SK-N-SH (cell line): ENCODE results near the gene PDE4B. TPM values are rescaled to one million over a fixed set of nuclear protein-coding genes. Genes with fewer than 3 reads are reported as not detected.

Experiments used
- CTCF ChIA-PET: fragments of 300-600, 350-600 bp; formaldehyde crosslinking; extraction: SDS; loops from one replicate; lab custom pipeline; 2021; lab: Yijun Ruan, JAX
- POLR2A ChIA-PET: fragments of 350-600 bp; sonication (Branson Sonifier 250); formaldehyde crosslinking; extraction: SDS; loops from one replicate; lab custom pipeline; 2020; ENCODE audit warnings: antibody characterized with exemption, inconsistent platforms; lab: Yijun Ruan, JAX
- DNase-seq: peaks from one replicate; pipeline ENCODE4 v3.0.0; 2012
- H2AFZ ChIP-seq: fragments of 200-600 bp; sonication (generic); 2 replicates; pipeline ENCODE4 v1.8.1; 2016; ENCODE audit warnings: antibody characterized with exemption, mild to moderate bottlenecking, low read depth
- H3F3A ChIP-seq: fragments of 200-600 bp; sonication (generic); replicated peaks from 2 replicates; pipeline ENCODE3; 2016; ENCODE audit warnings: antibody characterized with exemption, mild to moderate bottlenecking; ENCODE audit not compliant: insufficient read depth
- H3K27ac ChIP-seq, 2 experiments: fragments of 200-500 bp in 1 of 2; fragments of 200-600 bp in 1 of 2; sonication (Bioruptor generic) in 1 of 2; sonication (generic), shearing (Covaris generic) in 1 of 2; 2 replicates each; pipeline versions ENCODE4 v1.5.1 to v1.6.1; 2014 to 2016; ENCODE audit warnings: low read depth in 2 of 2, inconsistent platforms in 1 of 2, low read length in 1 of 2, mild to moderate bottlenecking in 1 of 2, mixed read lengths in 1 of 2
- H3K27me3 ChIP-seq: fragments of 200-600 bp; sonication (generic), shearing (Covaris generic); 2 replicates; pipeline ENCODE4 v1.6.1; 2016; ENCODE audit warnings: mixed run types; ENCODE audit not compliant: insufficient read depth
- H3K36me3 ChIP-seq, 2 experiments: fragments of 200-500 bp in 1 of 2; fragments of 200-600 bp in 1 of 2; sonication (Bioruptor generic) in 1 of 2; sonication (generic) in 1 of 2; replicated peaks in 1 of 2; 2 replicates each; pipeline versions ENCODE3 to v1.5.1; 2014 to 2016; ENCODE audit warnings: low read length in 1 of 2, mild to moderate bottlenecking in 1 of 2; ENCODE audit not compliant: insufficient read depth in 2 of 2, control insufficient read depth in 1 of 2
- H3K4me1 ChIP-seq, 2 experiments: fragments of 200-500 bp in 1 of 2; fragments of 200-600 bp in 1 of 2; sonication (Bioruptor generic) in 1 of 2; sonication (generic), shearing (Covaris generic) in 1 of 2; 2 replicates each; pipeline versions ENCODE4 v1.5.1 to v1.6.1; 2014 to 2016; ENCODE audit warnings: low read depth in 1 of 2, low read length in 1 of 2, mixed run types in 1 of 2; ENCODE audit not compliant: insufficient read depth in 2 of 2, control insufficient read depth in 1 of 2
- H3K4me2 ChIP-seq: fragments of 200-600 bp; sonication (generic), shearing (Covaris generic); 2 replicates; pipeline ENCODE4 v1.6.1; 2017; ENCODE audit warnings: mixed run types
- H3K4me3 ChIP-seq, 2 experiments: fragments of 200-500 bp in 1 of 2; fragments of 200-600 bp in 1 of 2; sonication (Bioruptor generic) in 1 of 2; sonication (generic), shearing (Covaris generic) in 1 of 2; 2 replicates each; pipeline versions ENCODE4 v1.5.1 to v1.8.1; 2014 to 2016; ENCODE audit warnings: low read depth in 2 of 2, inconsistent platforms in 1 of 2, low read length in 1 of 2, mild to moderate bottlenecking in 1 of 2, mixed read lengths in 1 of 2, moderate library complexity in 1 of 2
- H3K79me2 ChIP-seq: fragments of 200-600 bp; sonication (generic); 2 replicates; pipeline ENCODE4 v1.8.1; 2017; ENCODE audit warnings: mild to moderate bottlenecking; ENCODE audit not compliant: insufficient read depth
- H3K9ac ChIP-seq: fragments of 200-600 bp; sonication (generic); 2 replicates; pipeline ENCODE4 v1.6.1; 2017; ENCODE audit warnings: mixed run types
- H3K9me2 ChIP-seq: fragments of 200-600 bp; sonication (generic); 2 replicates; pipeline ENCODE4 v1.6.1; 2017; ENCODE audit warnings: mixed run types
- H3K9me3 ChIP-seq: fragments of 200-600 bp; sonication (generic); 2 replicates; pipeline ENCODE4 v1.6.1; 2017; ENCODE audit warnings: mixed run types, mild to moderate bottlenecking, moderate library complexity
- H4K20me1 ChIP-seq: fragments of 200-600 bp; sonication (generic); 2 replicates; pipeline ENCODE4 v1.6.1; 2017; ENCODE audit warnings: mild to moderate bottlenecking, mixed run types; ENCODE audit not compliant: insufficient read depth
- ELF1 ChIP-seq: IDR thresholded peaks from 2 replicates; pipeline ENCODE4 v1.4.0; 2012
- EP300 ChIP-seq, 2 experiments: IDR thresholded peaks; 2 replicates each; pipeline versions ENCODE4 v1.4.0 to v1.6.1; 2012; ENCODE audit warnings: borderline replicate concordance in 1 of 2, low read depth in 1 of 2, low read length in 1 of 2
- EZH2phosphoT487 ChIP-seq: fragments of 200-600 bp; sonication (generic); IDR thresholded peaks from 2 replicates; pipeline ENCODE4 v1.6.1; 2017; ENCODE audit warnings: low read depth, mixed run types, mild to moderate bottlenecking, antibody characterized with exemption, moderate library complexity, borderline replicate concordance
- FOXJ3 ChIP-seq: sonication (generic); formaldehyde crosslinking; IDR thresholded peaks from 2 replicates; pipeline ENCODE4 v1.5.1; 2020; ENCODE audit warnings: mild to moderate bottlenecking, missing genetic modification reagents
- FOXM1 ChIP-seq: IDR thresholded peaks from 2 replicates; pipeline ENCODE4 v1.4.0; 2012; ENCODE audit warnings: low read depth, mild to moderate bottlenecking
- MXI1 ChIP-seq: IDR thresholded peaks from 2 replicates; pipeline ENCODE4 v1.6.1; 2012; ENCODE audit warnings: mild to moderate bottlenecking, low read depth, low read length, improper control_type of control experiment
- NFIC ChIP-seq: IDR thresholded peaks from 2 replicates; pipeline ENCODE4 v1.4.0; 2012; ENCODE audit warnings: borderline replicate concordance
- POLR2AphosphoS5 ChIP-seq: IDR thresholded peaks from 2 replicates; pipeline ENCODE4 v1.6.1; 2012; ENCODE audit warnings: low read depth, low read length
- RAD21 ChIP-seq: IDR thresholded peaks from 2 replicates; pipeline ENCODE4 v1.6.1; 2012; ENCODE audit warnings: mild to moderate bottlenecking, low read length
- RCOR1 ChIP-seq: fragments of 150-350 bp; IDR thresholded peaks from 2 replicates; pipeline ENCODE4 v1.6.1; 2017; ENCODE audit warnings: antibody characterized with exemption, low read length
- REST ChIP-seq: IDR thresholded peaks from 2 replicates; pipeline ENCODE4 v1.6.1; 2012; ENCODE audit warnings: mild to moderate bottlenecking, low read depth, low read length, moderate library complexity
- RFX5 ChIP-seq: IDR thresholded peaks from 2 replicates; pipeline ENCODE4 v1.6.1; 2012; ENCODE audit warnings: mild to moderate bottlenecking, improper control_type of control experiment, low read length
- RXRA ChIP-seq: IDR thresholded peaks from 2 replicates; pipeline ENCODE4 v1.4.0; 2012; ENCODE audit warnings: low read depth, mild to moderate bottlenecking, borderline replicate concordance
- TAF1 ChIP-seq: IDR thresholded peaks from 2 replicates; pipeline ENCODE4 v1.6.1; 2012; ENCODE audit warnings: low read depth, mild to moderate bottlenecking, low read length, moderate library complexity, borderline replicate concordance
- ZBTB33 ChIP-seq: IDR thresholded peaks from 2 replicates; pipeline ENCODE4 v1.4.0; 2012; ENCODE audit warnings: low read depth, borderline replicate concordance
- WGBS: methylation state at CpG from one replicate; pipeline ENCODE4 v1.1.6; 2017; ENCODE audit warnings: low lambda C conversion rate; 5-methylcytosine and 5-hydroxymethylcytosine counted together
- polyA plus RNA-seq, 3 experiments: library from polyadenylated mRNA; depleted of rRNA; stranded (reverse); fragments of >200 nt; gene quantifications; 2 replicates each; pipeline ENCODE4 v1.2.3, GENCODE V29; 2012
- TF ChIP-seq, protein P1 (sequence below): IDR thresholded peaks from 2 replicates; pipeline ENCODE4 v1.4.0; 2012; ENCODE audit warnings: low read depth

The PDE4B gene
- polyA plus RNA-seq, 1 of the 3 experiments (the other 2 are of a cell fraction), result 1.9 TPM

- WGBS, result 84% methylated on average over 2 of the region's 2 CpGs
- Histone ChIP-seq H3K4me3 (no peak overlapping the region), H3K9me3 (no peaks in the 10 kb centered on the region)
- TF ChIP-seq ZBTB33 (no peak), FOXJ3 (no peak), POLR2AphosphoS5 (no peak), FOXM1 (no peak), REST (no peak), RFX5 (no peak), EP300 (IDR thresholded peaks at IDR 0.05; ENCODE audit: borderline replicate concordance in 1 of 2, low read depth in 1 of 2, low read length in 1 of 2) (no peak), TAF1 (no peak), EZH2phosphoT487 (no peak), RXRA (no peak), RAD21 (no peak), NFIC (no peak), RCOR1 (no peak), ELF1 (no peak), MXI1 (no peak)
- TF ChIP-seq, protein P1, sequence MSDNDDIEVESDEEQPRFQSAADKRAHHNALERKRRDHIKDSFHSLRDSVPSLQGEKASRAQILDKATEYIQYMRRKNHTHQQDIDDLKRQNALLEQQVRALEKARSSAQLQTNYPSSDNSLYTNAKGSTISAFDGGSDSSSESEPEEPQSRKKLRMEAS, result no peak
- TF ChIP-seq, all 33 proteins: peak for 0
- Histone ChIP-seq H2AFZ (no peak overlapping the region), H3K9ac (no peak overlapping the region), H3K9me2 (no peaks in the 10 kb centered on the region), H4K20me1 (no peaks in the 10 kb centered on the region), H3K36me3 (peaks cover 0 to 2% of the 10 kb centered on the region in 2 experiments), H3K27me3 (no peaks in the 10 kb centered on the region), H3K79me2 (no peaks in the 10 kb centered on the region), H3K27ac (no peak overlapping the region), H3K4me2 (no peak overlapping the region), H3K4me1 (peaks cover 0 to 3% of the 10 kb centered on the region in 2 experiments; a peak in 1 of 4 replicates), H3F3A (no peaks in the 10 kb centered on the region)
- no peak for DNase-seq
- POLR2A ChIA-PET, result no interaction called here
- CTCF ChIA-PET, result interaction anchor here (1.3 to 1.4 kb wide), 2 partner anchors 12 to 271 kb away, joined by 3 read pairs; no protein-coding TSS in a partner anchor
Measured at GRCh38 chr1:65971547-65971946, 178.9 kb downstream of the PDE4B start.
